Panc1 (cell line): ENCODE data around the gene RBM47. TPM values are rescaled to one million over a fixed set of nuclear protein-coding genes. Genes with fewer than 3 reads are reported as not detected.

Source experiments
- ATAC-seq: fragments of 200-7000 bp; cut with Tn5 transposase; 2 replicates; pipeline ENCODE4 v1.9.1; 2020; ENCODE audit warnings: mild to moderate bottlenecking, moderate library complexity
- BruUV-seq: library from RNA; stranded (reverse); fragments of 400-500 nt; replicated peaks from 2 replicates; lab custom pipeline; 2021; lab: Mats Ljungman, UMichigan
- CTCF ChIA-PET: fragments of 300-600 bp; sonication (Branson Sonifier 250); formaldehyde crosslinking; loops from one replicate; lab custom pipeline; 2022; ENCODE audit warnings: antibody characterized with exemption; lab: Charles Lee
- POLR2A ChIA-PET: fragments of 300-600 bp; sonication (Branson Sonifier 250); formaldehyde crosslinking; loops from one replicate; lab custom pipeline; 2022; ENCODE audit warnings: antibody characterized with exemption; lab: Charles Lee
- DNase-seq: peaks from one replicate; pipeline ENCODE4 v3.0.0-alpha.2; 2010; ENCODE audit warnings: low read depth, low spot score
- H3K27ac ChIP-seq: 2 replicates; pipeline ENCODE4 v1.5.1; 2011; ENCODE audit warnings: mild to moderate bottlenecking, low read length, inconsistent platforms
- H3K27me3 ChIP-seq: fragments of 200-500 bp; sonication (Bioruptor generic); 2 replicates; pipeline ENCODE4 v1.6.0; 2014; ENCODE audit warnings: low read length, inconsistent platforms; ENCODE audit not compliant: control insufficient read depth, insufficient read depth
- H3K36me3 ChIP-seq: fragments of 200-500 bp; sonication (Bioruptor generic); 2 replicates; pipeline ENCODE4 v1.5.1; 2014; ENCODE audit warnings: inconsistent platforms, mild to moderate bottlenecking, low read length, moderate library complexity; ENCODE audit not compliant: control insufficient read depth, insufficient read depth
- H3K4me1 ChIP-seq: 2 replicates; pipeline ENCODE4 v1.5.1; 2011; ENCODE audit warnings: inconsistent platforms, mild to moderate bottlenecking, low read length, moderate library complexity; ENCODE audit not compliant: control insufficient read depth, insufficient read depth
- H3K4me3 ChIP-seq, 2 experiments: 2 replicates each; pipeline ENCODE4 v1.5.1; 2011 to 2012; ENCODE audit warnings: low read depth in 2 of 2, low read length in 2 of 2, mild to moderate bottlenecking in 2 of 2, inconsistent platforms in 1 of 2, moderate library complexity in 1 of 2
- H3K9me3 ChIP-seq: fragments of 200-500 bp; sonication (Bioruptor generic); 2 replicates; pipeline ENCODE4 v1.5.1; 2014; ENCODE audit warnings: low read depth, mild to moderate bottlenecking, inconsistent platforms, low read length, moderate library complexity; ENCODE audit not compliant: control insufficient read depth, insufficient read depth
- CTCF ChIP-seq: fragments of 450-650 bp; IDR thresholded peaks from 2 replicates; pipeline ENCODE4 v1.5.1; 2017; ENCODE audit warnings: mild to moderate bottlenecking
- POLR2AphosphoS5 ChIP-seq: IDR thresholded peaks from 2 replicates; pipeline ENCODE4 v1.6.1; 2012; ENCODE audit warnings: mild to moderate bottlenecking, low read depth, low read length, moderate library complexity
- REST ChIP-seq, 2 experiments: IDR thresholded peaks; 2 replicates each; pipeline ENCODE4 v1.6.1; 2011 to 2012; ENCODE audit warnings: low read depth in 2 of 2, control low read depth in 1 of 2, low read length in 1 of 2, mild to moderate bottlenecking in 1 of 2, moderate library complexity in 1 of 2; ENCODE audit not compliant: insufficient read depth in 1 of 2
- SIN3A ChIP-seq: IDR thresholded peaks from 2 replicates; pipeline ENCODE4 v1.6.1; 2012; ENCODE audit warnings: low read depth, mild to moderate bottlenecking, low read length, moderate library complexity, borderline replicate concordance; ENCODE audit not compliant: insufficient read depth
- TCF7L2 ChIP-seq: IDR thresholded peaks from 2 replicates; pipeline ENCODE4 v1.6.1; 2011; ENCODE audit warnings: mild to moderate bottlenecking, low read depth, low read length, inconsistent platforms
- in situ Hi-C: cut with HindIII; loops from 2 replicates; pipeline ENCODE4 v1.10.0; 2016; ENCODE audit warnings: low sequenced_read_pairs, low pct_unique_long_range_greater_than_20kb
- intact Hi-C: fragments of 100-400 bp; cut with micrococcal nuclease; formaldehyde crosslinking; loops from one replicate; pipeline ENCODE4 v1.10.0; 2022; ENCODE audit not compliant: unreplicated experiment
- total RNA-seq: library from RNA; stranded (reverse); gene quantifications from one replicate; pipeline ENCODE4 v1.2.1, GENCODE V29; 2021; ENCODE audit not compliant: unreplicated experiment

RBM47 gene
- total RNA-seq, 1 experiment from 2014 or later, result 2.0 TPM

DNA sequence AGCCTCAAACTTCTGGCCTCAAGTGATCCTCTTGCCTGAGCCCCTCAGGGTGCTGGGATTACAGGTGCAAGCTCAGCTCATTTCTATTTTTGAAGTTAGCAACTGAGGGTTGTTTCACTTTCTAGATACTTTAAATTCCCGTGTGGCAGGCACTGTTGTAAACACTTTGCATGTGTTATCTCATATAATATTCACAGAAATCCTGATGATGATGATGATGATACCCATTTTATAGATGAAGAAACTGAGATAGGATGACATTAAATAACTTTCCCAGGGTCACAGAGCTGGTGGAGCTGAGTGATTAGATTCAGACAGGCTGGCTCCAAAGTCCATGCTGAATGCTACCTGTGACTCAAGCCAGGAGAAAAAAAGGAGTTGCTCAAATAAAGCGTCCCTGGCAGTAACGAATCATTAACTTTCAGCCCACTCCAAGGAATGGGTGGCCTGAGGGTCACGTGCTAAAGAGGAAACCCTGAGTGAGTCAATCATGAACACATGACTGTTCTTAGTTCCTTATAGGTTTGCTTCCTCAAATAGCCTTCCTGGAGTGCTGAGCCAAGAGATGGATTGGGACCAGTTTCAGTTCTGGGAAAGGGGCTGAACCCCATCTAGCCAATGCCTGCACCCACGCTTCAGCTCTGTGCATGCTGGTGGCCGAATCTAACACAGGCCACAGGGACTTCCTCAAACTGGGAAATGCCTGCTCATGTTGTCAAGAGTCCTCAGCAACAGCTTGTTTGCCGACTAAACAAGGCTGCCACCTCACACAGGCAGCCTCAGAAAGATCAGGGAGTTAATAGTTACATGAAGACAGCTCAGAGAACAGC lies 52.8 kb downstream of the RBM47 start:
- no TSS peak for BruUV-seq
- Histone ChIP-seq H3K4me3 (peak overlapping the region in 1 of 2 experiments; percentile 34; a peak in 2 of 4 replicates), H3K36me3 (no peaks in the 10 kb centered on the region), H3K9me3 (no peaks in the 10 kb centered on the region), H3K4me1 (peaks cover 16% of the 10 kb centered on the region), H3K27me3 (no peaks in the 10 kb centered on the region), H3K27ac (peak overlapping the region; percentile 59; the same call in 1 of the 2 replicates)
- POLR2A ChIA-PET, result interaction anchor here (0.6 kb wide), 1 partner anchor 175 kb away, joined by 4 read pairs; no protein-coding TSS in a partner anchor
- ATAC-seq (peak; percentile 85), DNase-seq (peak; percentile 73)
- CTCF ChIA-PET, result no interaction called here
- intact Hi-C loops, result no loop called here
- TF ChIP-seq SIN3A, result no peak
- no peak for TF ChIP-seq POLR2AphosphoS5
- TF ChIP-seq REST (IDR thresholded peaks at IDR 0.05; ENCODE audit: insufficient read depth in 1 of 2, low read depth in 2 of 2, low read length in 1 of 2), result no peak
- TF ChIP-seq CTCF, result no peak
- TF ChIP-seq TCF7L2, result no peak
- in situ Hi-C loops, result no loop called here

- H3K27ac ChIP-seq, result no peak overlapping the region
- no peaks in the 10 kb centered on the region for H3K9me3 ChIP-seq
- H3K27me3 ChIP-seq, result no peaks in the 10 kb centered on the region
- in situ Hi-C loops, result no loop called here
- DNase-seq (no peak), ATAC-seq (no peak)
- intact Hi-C loops, result no loop called here
- no TSS peak for BruUV-seq
- H3K36me3 ChIP-seq, result no peaks in the 10 kb centered on the region
- ChIA-PET CTCF (no interaction called here), POLR2A (no interaction called here)
- H3K4me1 ChIP-seq, result peaks cover 16% of the 10 kb centered on the region
- TF ChIP-seq SIN3A (no peak), REST (IDR thresholded peaks at IDR 0.05; ENCODE audit: insufficient read depth in 1 of 2, low read depth in 2 of 2, low read length in 1 of 2) (no peak), CTCF (no peak), POLR2AphosphoS5 (no peak)
- H3K4me3 ChIP-seq, result no peak overlapping the region
Measured at GRCh38 chr4:40575846-40576245, 53.8 kb downstream of the RBM47 start.
